ENCODE data around the gene CBLC.

CBLC gene, protein sequence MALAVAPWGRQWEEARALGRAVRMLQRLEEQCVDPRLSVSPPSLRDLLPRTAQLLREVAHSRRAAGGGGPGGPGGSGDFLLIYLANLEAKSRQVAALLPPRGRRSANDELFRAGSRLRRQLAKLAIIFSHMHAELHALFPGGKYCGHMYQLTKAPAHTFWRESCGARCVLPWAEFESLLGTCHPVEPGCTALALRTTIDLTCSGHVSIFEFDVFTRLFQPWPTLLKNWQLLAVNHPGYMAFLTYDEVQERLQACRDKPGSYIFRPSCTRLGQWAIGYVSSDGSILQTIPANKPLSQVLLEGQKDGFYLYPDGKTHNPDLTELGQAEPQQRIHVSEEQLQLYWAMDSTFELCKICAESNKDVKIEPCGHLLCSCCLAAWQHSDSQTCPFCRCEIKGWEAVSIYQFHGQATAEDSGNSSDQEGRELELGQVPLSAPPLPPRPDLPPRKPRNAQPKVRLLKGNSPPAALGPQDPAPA

DNA sequence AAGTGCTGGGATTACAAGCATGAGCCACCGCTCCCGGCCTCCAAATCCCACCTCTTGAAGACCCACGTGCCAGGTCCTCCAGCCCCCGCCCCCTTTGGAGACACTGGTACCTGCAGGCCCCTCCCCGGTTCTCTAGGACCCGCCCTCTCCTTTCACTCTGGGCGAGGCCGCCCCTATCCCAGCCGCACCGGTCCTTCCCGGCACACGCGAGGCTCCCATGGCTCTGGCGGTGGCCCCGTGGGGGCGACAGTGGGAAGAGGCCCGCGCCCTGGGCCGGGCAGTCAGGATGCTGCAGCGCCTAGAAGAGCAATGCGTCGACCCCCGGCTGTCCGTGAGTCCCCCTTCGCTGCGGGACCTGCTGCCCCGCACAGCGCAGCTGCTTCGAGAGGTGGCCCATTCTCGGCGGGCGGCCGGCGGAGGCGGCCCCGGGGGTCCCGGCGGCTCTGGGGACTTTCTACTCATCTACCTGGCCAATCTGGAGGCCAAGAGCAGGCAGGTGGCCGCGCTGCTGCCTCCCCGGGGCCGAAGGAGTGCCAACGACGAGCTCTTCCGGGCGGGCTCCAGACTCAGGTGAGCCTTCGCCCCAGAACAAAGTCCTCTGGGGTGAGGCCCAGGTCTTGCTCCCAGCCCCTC is at the start of gene CBLC:
TSS of gene CBLC (plus strand) at position 176 of the 633 bp plus-strand sequence. CDS start at position 218, 42 bp downstream.
- DNase-seq (ENCODE audit: low spot score), result no peak

DNA sequence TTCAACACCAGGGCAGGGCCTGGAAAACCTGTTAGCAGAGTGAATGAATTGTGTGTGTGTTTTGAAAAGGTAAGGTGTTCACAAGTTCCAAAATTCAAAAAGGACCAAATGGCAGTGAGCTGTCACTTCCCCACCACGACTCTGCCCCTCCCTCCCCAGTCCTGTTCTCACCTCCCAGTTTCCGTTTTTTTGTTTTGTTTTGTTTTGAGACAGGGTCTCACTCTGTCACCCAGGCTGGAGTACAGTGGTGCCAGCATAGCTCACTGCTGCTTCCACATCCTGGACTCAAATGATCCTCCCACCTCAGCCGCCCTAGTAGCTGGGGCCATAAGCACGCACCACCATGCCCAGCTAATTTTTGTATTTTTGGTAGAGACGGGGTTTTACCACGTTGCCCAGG is 49.5 kb upstream of the CBLC start:
- no peak for DNase-seq (ENCODE audit: low spot score)

DNA sequence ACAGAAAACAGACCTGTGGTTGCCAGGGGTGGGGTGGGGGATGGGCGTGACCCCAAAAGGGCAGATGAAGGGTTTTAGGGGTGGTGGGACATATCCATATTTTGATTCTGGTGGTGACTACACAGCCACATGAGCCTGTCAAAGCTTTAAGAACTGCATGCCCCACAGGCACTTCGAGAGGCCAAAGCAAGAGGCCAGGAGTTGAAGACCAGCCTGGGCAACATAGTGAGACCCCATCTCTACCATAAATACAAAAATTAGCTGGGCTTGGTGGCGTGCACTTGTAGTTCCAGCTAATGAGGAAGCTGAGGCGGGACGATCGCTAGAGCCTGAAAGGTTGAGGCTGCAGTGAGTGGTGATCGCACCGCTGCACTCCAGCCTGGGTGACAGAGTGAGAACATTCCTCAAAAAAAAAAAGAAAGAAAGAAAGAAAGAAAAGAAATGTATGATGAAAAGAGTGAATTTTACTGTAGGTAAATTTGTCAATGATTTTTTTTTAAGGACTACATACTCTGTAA is 48.1 kb upstream of the CBLC start:
- no peak for DNase-seq (ENCODE audit: low spot score)

DNA sequence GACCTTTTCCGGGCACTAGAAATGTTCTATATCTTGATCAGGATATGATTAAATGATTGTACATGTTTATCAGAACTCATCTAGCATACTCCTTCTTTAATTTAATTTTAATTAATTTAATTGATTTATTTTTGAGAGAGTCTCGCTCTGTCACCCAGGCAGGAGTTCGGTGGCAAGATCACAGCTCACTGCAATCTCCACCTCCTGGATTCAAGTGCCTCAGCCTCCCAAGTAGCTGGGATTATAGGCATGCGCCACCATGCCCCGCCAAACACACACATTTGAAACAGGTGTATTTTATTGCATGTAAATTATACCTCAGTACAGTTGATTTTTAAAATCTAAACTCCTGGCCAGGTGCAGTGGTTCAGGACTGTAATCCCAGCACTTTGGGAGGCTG is 46.6 kb upstream of the CBLC start:
- DNase-seq (ENCODE audit: low spot score), result no peak

DNA sequence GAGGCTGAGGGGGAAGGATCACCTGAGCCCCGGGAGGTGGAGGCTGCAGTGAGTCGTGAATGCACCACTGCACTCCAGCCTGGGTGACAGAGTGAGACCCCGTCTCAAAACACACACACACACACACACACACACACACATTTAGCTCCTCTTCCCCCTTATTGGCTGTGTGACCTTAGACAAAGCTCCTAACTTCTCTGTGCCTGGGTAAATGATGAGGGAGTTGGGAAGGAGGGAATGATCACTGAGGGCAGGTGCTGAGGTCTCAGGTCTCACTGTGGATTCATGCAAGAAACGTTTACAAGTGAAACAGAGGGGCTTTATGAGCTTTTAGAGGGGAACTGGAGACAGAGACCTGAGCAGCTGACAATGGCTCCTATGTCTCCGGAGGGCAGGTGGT is 46.1 kb upstream of the CBLC start:
- no peak for DNase-seq (ENCODE audit: low spot score)

DNA sequence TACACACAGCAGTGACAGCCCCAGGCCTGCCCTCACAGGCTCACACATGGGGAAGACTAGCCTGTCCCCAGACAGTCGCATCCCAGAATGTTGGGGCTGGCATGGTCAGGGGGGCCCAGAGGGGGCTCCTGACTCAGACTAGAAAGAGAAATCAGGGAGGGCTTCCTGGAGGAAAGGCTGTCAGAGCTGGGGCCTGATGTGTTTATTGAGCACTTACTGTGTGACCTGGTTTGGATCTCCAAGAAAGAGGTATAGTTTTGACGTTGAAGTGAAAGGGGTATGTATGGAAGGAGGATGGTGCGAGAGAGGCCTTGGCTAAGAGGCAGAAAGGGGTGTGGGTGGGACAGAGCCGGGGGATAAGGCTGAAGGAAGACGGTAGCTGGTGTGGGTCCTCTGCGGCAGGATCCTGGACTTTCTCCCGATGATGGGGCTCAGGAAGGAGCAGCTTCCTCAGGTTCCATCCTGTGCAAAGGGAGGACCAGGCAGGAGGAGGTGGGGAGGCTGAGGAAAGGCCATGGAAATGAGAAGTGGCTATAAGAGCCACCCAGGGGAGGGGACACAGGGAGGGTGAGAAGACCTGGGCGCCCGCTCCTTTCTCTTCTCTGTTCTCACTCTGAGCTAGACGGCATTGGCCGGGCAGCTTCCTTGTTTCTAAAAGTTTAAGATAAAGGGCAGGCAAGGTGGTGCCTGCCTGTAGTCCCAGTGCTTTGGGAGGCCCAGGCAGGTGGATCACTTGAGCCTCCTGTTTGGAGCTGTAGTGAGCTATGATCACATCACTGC is 45.3 kb upstream of the CBLC start:
- DNase-seq (ENCODE audit: low spot score), result no peak

DNA sequence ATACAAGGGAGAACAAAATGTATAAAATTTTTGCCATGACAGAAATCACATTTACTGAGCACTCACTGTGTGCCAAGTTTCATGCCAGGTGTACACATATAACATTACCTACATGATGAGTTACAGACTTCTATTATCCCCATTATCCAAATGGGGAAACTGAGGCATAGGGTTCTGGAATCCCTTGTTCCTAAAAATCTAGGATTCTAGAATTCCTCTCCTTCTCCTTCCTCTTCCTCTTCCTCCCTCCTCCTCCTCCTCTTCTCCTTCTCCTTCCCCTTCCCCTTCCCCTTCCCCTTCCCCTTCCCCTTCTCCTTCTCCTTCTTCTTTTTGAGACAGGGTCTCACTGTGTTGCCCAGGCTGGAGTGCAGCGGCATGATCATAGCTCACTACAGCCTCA is 43.3 kb upstream of the CBLC start:
- no peak for DNase-seq (ENCODE audit: low spot score)

DNA sequence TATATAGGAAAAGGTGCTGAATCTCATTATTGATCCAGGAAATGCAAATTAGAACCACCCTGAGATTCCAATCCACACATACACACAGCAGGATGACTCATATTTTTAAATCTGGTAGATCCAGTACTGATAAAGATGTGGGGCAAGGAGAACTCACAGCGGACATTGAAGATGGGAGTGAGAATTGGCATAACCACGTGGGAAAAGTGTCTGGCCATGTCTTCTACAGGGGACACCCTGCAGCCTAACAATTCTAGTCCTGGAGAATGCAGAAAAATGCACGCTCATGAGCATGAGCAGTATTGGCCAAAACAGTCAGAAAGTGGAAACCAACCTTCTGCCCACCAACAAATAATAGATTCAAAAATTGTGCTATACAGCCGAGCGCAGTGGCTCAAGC is 42.7 kb upstream of the CBLC start:
- DNase-seq (ENCODE audit: low spot score), result no peak

DNA sequence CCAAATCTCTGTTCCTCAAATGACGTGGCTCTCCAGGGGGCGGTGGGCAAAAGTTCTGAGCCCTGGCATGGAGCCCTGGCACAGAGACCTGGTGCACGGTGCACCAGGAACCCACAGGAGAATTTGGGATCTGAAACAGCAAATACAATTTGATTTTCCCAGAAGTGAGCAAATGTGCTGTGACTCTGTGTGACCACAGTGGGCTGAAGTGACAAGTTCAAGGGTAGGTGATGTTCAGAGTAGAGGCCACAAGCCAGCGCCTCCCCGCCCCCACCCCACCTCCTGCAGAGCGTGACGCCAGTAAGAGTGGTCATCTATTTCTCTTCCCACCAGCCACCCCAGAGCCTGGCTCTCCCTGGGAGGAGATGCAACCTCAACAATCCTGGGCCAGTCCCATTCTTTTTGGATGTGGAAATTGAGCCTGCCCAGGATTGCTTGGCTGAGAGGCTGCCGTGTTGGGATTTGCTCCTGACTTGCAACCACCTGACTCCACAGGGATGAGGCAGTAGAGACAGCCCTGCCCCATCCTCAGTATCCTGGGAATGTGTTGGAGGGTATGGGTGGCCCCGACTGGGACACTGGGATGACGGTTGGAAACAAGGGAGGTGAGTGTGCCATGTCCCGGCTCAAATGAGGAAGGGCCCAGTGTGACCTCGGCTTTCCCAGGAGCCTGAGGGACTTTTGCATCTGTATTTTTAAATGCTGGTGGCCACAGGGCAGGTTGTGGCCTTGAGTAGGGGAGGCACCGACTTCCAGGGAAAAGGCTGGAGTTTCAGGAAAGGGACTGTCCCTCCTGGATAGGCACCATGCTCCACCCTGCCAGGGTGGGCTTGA is 40.2 kb upstream of the CBLC start:
- no peak for DNase-seq (ENCODE audit: low spot score)

DNA sequence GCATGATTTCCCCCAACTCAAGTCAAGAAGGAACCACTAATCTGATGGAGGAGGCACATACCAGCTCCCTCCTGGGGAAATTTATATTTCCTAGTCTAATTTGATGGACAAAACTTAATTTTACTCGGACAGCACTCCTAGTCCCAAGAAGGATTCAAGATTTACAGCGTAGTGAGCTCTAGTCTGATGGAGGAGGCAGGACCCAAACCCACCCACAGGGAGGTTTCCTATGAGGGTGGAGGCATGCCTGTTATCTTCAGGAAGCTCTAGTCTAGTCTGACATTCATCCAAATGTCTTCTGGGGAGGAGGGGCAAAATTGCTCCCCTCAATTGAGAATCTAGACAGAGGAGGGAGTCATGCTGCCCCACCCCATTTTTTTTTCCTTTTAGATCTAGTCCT is 39.6 kb upstream of the CBLC start:
- no peak for DNase-seq (ENCODE audit: low spot score)

DNA sequence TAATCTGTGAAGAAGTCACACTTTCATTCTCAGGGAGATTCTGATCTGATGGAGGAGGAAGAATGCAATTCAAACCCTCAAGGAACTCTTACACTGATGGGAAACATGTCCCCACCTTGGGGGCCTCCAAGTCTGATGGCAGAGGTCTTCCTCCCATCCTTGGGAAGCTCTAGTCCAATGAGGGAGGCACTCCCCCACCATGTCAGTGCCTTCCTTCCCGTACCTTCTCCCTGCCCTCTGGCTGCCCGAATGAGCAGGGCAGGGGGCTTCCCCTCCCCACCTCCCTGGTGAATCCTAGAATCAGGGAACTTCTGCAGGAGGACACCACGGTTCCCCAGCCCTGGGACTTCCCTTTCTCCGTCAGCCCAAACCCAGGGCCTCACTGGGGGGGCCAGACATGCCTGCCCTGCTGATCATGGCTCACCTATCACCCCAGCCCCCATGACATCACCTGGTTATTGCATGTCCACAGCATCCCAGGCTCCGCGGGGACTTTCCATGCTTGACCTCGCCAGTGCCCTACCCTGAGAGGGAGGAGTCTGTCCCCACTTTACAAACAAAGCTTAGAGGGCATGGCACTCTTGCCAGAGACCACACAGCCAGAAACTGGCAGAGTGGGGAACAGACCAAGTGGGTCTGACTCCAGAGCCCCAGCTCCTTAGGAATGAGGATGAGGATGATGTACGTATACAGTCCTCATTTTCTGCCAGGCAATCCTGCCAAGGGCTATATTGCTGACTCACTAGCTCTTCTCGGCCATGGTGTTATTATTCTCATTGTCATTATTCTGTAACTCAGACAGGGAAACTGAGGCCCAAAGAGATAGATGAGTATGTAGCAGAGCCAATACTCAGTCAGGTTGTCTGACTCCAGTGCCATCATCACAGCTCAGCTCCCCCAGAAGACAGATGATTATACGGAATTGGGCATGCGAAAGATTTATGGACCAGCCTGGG is 38.8 kb upstream of the CBLC start:
- DNase-seq (ENCODE audit: low spot score), result no peak

DNA sequence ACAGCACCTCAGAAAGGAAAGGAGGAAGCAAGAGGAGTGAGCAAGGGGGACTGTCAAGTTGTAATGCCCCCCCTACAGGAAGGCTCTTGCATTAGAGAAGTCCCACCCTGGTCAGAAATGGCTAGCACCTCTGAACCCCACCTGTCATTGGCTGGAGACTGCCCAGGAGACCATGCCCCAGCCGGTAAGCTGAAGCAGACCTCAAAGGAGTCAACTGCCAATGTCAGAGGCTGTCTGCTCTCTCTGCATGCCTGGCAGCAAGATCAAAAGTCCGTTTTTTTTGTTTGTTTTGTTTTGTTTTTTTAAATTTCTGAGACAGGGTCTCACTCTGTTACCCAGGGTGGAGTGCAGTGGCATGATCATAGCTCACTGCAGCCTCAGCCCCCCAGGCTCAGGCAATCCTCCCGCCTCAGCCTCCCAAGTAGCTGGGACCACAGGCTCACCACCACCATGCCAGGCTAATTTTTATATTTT is 37.3 kb upstream of the CBLC start:
- no peak for DNase-seq (ENCODE audit: low spot score)

DNA sequence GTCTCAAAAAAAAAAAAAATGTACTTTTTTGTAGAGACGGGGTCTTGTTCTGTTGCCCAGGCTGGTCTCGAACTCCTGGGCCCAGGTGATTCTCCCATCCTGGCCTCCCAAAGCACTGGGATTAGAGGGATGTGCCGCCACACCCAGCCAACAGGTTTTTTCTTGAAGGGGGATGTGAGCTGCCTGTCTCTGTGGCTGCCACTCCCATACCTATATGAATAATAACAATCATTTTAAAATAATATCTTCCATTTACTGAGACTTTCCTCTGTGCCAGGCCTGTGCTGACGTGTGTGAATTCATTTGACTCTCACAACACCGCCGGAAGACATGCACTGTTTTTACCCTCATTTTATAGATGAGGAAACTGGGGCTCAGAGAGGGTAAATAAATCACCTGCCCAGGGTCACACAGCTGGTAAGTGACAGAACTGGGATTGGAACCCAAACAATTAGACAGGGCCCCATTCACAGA is 36.4 kb upstream of the CBLC start:
- DNase-seq (ENCODE audit: low spot score), result no peak

DNA sequence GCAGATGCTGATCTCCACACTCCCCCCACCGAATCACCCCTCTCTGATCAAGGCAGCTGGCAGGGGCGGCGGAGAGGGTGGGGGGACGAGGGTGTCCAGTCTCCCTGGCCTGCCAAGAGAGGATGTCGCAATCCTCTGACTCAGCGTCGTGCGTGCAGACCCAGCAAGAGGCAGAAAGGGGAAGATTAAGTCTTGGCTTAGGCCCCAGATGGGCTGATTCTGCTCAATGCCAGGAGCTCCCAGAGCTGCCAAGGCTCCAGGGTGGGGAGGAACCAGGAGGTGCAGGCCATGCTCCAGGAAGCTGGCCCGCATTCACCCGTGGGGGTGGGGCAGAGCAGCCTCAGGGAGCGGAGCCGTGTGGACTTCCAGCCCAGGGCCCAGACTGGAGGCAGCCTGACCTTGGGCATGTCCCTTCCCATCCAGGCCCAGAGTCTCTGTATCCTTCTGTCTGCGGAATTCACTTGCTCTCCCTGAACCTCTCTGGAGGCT is 35.8 kb upstream of the CBLC start:
- no peak for DNase-seq (ENCODE audit: low spot score)

DNA sequence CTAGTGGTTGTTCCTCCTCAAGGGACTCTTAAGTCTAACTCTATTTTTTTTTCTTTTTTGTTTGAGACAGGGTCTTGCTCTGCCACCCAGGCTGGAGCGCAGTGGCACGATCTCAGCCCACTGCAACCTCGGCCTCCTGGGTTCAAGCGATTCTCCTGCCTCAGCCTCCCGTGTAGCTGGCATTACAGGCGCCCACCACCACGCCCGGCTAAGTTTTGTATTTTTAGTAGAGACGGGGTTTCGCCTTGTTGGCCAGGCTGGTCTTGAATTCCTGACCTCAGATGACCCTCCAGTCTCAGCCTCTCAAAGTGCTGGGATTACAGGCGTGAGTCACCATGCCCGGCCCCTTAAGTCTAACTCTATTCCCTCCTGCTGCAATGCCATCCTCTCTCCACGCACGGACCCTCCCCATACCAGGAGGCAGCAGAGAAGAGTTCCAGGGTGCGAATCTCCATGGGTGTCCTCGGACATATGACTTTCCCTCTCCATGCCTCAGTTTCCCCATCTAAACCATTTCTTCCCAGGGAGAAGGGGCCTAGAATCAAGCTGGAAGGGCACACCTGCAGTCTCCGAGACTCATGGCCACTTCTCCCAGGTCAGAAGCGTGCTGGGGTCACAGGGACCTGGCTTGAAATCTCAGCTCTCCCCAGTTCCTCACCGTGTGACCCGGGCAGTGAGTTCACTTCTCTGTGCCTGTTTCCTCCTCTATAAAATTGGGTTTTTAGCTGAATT is 35.2 kb upstream of the CBLC start:
- DNase-seq (ENCODE audit: low spot score), result no peak

DNA sequence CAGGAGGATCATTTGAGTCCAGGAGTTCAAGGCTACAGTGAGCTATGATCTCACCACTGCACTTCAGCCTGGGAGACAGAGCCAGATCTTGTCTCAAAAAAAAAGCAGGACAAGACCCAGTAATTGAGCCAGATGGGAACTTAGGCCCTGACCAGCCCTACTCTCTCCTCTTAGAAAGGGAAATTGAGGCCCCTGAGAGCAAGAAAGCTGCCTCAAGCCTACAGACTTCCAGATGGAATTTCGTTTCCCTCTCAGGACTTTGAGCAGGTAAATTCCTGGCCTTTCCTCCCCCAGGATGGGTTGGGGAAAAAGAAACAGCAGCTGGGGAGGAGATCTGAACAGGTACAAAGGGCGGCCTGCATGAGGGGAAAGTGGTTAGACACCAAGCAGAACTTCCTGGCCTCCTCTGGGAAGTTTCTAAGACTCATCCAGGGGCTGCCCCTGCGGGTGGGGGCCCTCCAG is 32.8 kb upstream of the CBLC start:
- no peak for DNase-seq (ENCODE audit: low spot score)

DNA sequence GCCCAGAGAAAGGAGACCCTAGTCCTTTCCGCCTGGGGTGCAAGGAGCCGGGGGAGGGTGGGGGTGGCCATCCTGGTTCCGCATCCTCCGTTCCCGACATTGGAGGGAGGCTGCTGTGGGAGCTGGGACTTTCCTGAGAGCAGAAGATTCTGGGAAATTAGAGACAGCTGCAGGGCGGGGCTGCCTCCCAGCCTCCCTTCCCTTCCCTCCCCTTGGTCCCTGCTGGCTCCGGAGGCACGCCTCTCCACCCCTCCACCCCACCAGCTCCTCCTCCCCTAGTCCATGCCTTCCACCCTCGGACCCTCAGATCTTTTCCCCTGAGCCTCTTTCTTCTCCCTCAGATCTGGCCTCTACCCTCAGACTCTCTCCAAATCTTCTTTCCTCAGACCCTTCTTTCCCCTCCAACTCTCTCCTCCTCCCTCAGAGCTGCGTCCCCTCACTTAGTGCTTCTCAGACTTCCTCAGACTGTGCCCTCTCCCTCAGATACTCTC is 32.3 kb upstream of the CBLC start:
- no peak for DNase-seq (ENCODE audit: low spot score)

DNA sequence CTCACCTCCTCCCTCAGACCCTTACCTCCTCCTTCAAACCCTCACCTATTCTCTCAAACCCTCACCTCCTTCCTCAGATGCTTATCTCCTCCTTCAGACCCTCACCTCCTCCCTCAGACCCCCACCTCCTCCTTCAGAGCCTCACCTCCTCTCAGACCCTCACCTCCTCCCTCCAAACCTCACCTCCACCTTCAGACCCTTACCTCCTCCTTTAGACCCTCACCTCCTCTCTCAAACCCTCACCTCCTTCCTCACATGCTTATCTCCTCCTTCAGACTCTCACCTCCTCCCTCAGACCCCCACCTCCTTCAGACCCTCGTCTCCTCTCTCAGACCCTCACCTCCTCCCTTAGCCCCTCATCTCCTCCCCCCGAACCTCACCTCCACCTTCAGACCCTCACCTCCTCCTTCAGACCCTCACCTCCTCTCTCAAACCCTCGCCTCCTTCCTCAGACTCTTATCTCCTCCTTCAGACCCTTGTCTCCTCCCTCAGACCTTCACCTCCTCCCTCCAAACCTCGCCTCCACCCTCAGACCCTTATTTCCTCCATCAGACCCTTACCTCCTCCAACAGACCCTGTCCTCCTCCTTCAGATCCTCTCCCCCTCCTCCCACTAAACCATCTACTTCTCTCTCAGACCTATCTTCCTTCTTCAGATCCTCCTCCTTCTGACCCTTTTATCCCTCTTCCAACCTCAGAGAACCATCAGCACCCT is 31.6 kb upstream of the CBLC start:
- no peak for DNase-seq (ENCODE audit: low spot score)

DNA sequence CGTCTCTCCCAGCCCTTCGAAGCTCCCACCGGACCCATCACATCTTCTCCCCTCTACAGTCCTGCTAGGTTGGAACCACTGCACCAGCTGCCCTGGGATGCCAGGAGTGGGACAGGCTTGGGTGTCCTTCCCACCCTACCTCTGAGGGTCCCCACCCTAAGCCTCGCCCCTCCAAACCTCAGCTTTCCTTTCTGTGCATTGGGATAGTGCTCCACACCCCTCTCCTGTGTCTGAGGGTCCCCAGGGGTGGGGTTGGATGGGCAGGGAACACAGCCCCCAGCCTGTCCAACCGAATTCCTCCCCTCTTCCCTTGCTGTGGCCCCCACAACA is 31.1 kb upstream of the CBLC start:
- DNase-seq (ENCODE audit: low spot score), result no peak
